Measurements from ENCODE around the gene ZCCHC24.
"Not testable (repeated sequence)": the region's sequence is repeated elsewhere in the genome, so short reads cannot be mapped to it uniquely, and the experiment has no call there.

DNA sequence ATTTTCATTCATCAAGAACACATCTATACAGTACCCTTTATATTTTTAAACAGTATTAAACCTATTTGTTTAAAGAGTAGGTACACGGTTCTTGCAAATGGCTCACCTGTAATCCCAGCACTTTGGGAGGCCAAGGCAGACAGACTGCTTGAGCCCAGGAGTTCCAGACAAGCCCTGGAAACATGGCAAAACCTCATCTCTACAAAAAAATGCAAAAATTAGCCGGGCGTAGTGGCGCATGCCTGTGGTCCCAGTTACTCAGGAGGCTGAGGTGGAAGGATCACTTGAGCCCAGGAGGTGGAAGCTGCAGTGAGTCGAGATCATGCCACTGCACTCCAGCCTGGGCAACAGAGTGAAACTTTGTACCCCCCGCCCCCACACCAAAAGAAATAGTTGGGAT lies 1.8 kb upstream of the ZCCHC24 start:
- not testable (repeated sequence) for TF ChIP-seq POLR2A (IDR thresholded peaks at IDR 0.05)
- TF ChIP-seq, protein P1, sequence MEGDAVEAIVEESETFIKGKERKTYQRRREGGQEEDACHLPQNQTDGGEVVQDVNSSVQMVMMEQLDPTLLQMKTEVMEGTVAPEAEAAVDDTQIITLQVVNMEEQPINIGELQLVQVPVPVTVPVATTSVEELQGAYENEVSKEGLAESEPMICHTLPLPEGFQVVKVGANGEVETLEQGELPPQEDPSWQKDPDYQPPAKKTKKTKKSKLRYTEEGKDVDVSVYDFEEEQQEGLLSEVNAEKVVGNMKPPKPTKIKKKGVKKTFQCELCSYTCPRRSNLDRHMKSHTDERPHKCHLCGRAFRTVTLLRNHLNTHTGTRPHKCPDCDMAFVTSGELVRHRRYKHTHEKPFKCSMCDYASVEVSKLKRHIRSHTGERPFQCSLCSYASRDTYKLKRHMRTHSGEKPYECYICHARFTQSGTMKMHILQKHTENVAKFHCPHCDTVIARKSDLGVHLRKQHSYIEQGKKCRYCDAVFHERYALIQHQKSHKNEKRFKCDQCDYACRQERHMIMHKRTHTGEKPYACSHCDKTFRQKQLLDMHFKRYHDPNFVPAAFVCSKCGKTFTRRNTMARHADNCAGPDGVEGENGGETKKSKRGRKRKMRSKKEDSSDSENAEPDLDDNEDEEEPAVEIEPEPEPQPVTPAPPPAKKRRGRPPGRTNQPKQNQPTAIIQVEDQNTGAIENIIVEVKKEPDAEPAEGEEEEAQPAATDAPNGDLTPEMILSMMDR (IDR thresholded peaks at IDR 0.05): not testable (repeated sequence)
